HG02763 (cell line): ENCODE data around the gene AFF1.
"Not testable (repeated sequence)": the region's sequence is repeated elsewhere in the genome, so short reads cannot be mapped to it uniquely, and the experiment has no call there.

Source experiments
- ATAC-seq: cut with Tn5 transposase; IDR thresholded peaks from one replicate; pipeline ENCODE4 v1.9.1; 2021; ENCODE audit warnings: mild to moderate bottlenecking, moderate library complexity; ENCODE audit not compliant: unreplicated experiment

AFF1 gene

DNA sequence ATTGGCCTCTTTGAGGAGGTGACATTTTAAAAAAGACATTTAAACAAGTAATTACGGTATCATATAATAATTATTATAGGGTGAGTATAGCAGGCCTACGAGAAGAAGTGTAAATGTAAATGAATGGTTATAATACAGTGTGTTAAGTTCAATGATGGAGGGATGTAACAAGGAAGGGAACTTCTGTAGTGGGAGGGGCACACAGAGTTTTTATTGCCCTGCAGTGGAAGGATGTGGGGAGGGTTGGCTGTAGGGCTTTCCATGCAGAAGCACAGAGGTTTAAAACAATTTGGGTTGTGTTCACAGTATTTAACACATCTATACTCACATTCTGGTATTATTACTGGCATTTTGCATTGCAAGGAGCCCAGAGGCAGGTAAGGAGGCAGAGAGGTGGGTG lies 41.1 kb downstream of the AFF1 start:
- no peak for ATAC-seq

DNA sequence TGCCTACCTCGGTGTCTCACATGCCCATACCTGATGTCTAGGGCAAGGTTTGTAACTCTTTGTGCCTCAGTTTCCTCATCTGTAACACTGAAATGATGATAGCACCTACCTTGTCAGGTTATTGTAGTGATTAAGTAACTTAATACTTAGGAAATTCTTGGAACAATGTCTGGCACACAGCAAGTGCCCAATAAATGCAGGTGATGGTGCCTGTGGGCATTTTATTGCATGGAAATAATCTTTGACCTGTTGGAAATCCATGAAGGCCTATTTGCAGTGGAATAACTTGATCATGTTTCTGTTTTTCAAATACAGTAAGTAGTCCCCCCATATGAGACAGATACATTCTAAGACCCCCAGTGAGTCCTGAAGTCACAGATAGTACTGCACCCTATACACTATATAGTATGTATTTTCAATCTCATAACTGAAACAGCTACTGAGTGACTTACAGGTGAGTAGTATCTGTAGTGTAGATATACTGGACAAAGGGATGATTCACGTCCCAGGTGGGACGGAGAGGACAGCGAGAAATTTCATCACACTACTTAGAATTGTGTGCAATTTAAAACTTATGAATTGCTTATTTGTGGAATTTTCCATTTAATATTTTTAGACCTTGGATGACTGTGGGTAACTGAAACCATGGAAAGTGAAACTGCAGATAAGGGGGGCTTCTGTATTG lies 42.1 kb downstream of the AFF1 start:
- ATAC-seq, result no peak

GRCh38 chr4:86977621-86978184 lies 42.9 kb downstream of the AFF1 start:
- peak; percentile 82 for ATAC-seq

DNA sequence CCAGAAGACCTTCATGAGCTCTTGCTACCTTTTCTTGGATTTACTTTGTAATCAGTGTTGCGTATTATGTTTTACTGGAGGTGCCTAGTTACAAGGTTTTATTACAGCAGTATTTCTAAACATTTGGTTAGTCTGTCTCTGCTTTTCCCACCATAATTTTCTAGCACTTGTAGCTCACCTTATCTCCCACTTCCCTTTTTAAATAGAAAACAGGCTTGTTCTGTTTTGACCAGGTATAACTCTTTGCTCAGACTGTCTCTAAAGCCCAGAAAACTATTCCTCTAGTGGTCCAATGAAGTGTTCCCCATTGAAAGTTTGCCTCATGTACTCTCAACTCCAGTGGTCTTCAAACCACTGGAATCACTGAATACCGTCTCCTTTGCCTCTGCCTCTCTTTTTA lies 43.9 kb downstream of the AFF1 start:
- ATAC-seq, result no peak

DNA sequence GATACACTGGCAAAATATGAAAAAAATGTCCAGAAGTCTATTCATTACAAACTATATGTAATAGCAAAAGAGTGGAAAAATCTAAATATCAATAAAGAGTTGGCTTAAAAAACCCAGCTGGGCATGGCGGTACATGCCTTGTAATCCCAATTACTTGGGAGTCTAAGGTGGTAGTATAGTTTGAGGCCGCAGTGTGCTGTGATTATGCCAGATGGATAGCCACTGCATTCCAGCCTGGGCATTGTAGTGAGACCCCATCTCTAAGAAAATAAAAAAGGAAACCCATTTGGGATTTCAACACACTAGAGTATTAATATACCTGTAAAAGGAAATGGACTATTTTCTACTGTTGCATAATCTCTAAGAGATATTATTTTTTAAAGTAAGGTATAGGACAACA lies 45.4 kb downstream of the AFF1 start:
- no peak for ATAC-seq

DNA sequence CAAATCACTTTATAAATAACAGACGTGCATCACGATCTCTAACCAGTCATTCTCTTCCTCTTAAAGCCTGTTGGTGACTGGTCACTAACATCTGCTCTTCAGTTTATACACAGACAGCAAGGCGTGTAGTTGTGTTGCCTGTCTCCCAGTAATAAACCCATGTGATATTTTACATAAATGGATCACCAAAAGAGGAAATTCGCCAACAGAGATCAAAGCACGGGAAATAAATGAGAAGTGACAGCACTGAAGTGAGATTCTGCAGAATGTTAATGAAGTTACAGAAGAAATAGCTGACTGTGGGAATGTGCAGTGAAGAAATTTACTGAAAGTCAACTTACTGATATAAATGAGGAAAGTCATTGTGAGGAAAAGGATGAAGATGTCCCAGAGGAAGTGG lies 47.0 kb downstream of the AFF1 start:
- no peak for ATAC-seq

- ATAC-seq, result not testable (repeated sequence)
Measured at GRCh38 chr4:86985852-86986251, 51.0 kb downstream of the AFF1 start.

GRCh38 chr4:86989658-86990057 lies 54.8 kb downstream of the AFF1 start:
- ATAC-seq, result not testable (repeated sequence)

GRCh38 chr4:86990510-86990909 lies 55.7 kb downstream of the AFF1 start:
- no peak for ATAC-seq

GRCh38 chr4:86991994-86992393 lies 57.2 kb downstream of the AFF1 start:
- no peak for ATAC-seq

DNA sequence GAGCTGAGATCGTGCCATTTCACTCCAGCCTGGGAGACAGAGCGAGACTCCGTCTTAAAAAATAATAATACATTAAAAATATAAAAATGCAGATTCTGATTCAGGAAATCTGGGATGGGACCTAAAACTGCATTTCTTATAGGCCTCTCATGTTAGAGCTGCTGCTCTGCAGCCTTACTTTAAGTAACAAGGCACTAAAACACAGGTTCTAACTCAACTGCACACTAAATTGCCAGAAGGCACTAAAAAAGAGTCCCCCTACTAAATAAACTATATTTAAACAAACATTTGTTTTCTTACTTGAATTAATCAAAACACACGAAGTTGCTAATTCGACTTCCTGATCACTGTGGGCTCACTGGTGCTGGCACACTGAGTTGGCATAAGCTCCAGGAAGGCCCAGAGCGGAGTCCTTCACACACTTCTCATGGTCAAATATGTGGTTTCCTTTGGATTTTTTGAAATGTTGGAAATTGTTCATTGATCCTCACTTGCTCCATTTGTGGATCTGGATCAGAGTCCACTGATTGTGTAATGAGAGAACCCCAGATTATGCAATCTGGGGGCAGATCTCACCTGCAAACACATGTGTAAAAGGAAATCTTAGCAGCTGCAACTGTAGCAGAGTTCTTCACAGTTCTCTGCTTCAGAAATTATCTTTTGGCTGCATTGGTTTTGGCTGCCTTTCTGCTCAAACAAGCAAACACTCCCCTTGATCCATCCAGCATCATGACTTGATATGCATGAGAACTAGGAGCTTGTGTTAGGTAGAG lies 59.3 kb downstream of the AFF1 start:
- no peak for ATAC-seq

DNA sequence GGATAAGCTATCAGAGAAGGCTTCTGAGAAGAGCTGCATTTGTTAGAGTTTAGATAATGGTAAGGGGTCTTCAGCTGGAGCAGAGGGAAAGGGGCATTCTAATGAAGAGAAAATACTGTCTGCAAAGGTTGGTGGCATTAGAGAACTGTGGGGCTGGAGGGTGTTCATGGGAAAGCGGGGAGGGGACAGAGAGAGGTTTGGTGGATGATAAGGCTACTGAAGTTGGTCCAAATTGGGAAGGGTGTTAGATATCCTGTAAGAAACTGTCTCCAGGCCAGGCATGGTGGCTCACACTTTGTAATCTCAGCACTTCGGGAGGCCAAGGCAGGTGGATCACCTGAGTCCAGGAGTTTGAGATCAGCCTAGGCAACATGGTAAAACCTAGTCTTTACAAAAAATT lies 59.9 kb downstream of the AFF1 start:
- ATAC-seq, result no peak

GRCh38 chr4:86996510-86996909 lies 61.7 kb downstream of the AFF1 start:
- ATAC-seq, result not testable (repeated sequence)

- no peak for ATAC-seq
Measured at GRCh38 chr4:86999136-86999643, 64.4 kb downstream of the AFF1 start.

DNA sequence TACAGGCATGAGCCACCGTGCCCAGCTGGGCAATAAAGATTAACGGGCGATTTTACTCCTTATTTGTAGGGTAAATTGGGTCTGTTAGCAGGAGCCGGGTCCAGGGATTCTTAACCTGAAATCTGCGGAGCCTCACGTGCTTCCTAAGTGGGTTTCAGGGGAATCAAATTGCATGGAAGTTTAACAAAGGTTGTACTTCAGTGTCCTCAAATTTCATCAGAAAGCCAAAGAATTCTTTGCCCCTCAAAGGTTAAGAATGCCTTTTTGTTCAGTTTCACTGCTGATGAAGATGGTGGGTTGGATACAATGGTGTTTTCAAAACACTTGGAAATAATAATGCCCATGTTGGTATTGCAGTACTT lies 67.9 kb downstream of the AFF1 start:
- no peak for ATAC-seq

DNA sequence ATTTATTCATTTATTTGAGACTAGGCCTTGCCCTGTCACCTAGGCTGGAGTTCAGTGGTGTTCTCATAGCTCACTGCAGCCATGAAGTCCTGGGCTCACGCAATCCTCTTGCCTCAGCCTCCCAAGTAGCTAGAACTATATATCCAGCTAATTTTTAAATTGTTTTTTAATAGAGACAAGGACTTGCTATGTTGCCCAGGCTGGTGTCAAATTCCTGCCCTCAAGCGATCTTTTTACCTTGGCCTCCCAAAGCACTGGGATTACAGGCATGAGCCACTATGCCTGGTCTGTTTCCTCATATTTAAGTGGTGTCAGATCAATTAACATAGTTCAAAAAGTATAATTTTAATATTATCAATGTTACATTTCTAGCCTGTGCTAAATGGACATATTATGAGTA lies 68.5 kb downstream of the AFF1 start:
- no peak for ATAC-seq

DNA sequence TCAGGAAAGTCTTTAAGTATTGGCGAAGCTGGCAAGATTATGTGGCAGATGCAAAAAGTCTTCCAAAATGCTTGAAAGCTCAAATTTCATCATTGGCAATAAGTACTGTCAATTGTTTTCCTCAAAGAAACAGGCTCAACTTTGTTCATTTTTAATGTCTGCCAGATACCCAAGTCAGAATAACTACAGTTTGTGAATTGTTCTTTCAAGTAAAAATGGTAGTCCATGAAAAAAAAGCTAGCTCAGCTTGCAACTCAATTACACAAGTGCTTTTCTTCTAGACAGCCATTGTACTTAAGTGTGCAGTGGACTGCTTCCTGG lies 70.5 kb downstream of the AFF1 start:
- ATAC-seq, result no peak

GRCh38 chr4:87005690-87006425 lies 71.0 kb downstream of the AFF1 start:
- no peak for ATAC-seq

GRCh38 chr4:87006426-87006675 lies 71.5 kb downstream of the AFF1 start:
- no peak for ATAC-seq

GRCh38 chr4:87006676-87007527 lies 72.1 kb downstream of the AFF1 start:
- ATAC-seq, result peak; percentile 78
